MM.1S (cell line): ENCODE results near the gene COPS8.

ENCODE experiments used
- DNase-seq: peaks from one replicate; pipeline ENCODE4 v3.0.0-alpha.2; 2015
- H2AFZ ChIP-seq: fragments of 300-600 bp; sonication (generic); 2 replicates; pipeline ENCODE4 v1.6.0; 2016; ENCODE audit warnings: antibody characterized with exemption, low read length
- H3F3A ChIP-seq: fragments of 300-600 bp; sonication (generic); 2 replicates; pipeline ENCODE4 v1.6.1; 2016; ENCODE audit warnings: mild to moderate bottlenecking, antibody characterized with exemption, low read length, moderate library complexity, mixed read lengths; ENCODE audit not compliant: insufficient read depth
- H3K27ac ChIP-seq: fragments of 300-600 bp; sonication (generic); 2 replicates; pipeline ENCODE4 v1.5.1; 2016; ENCODE audit warnings: mild to moderate bottlenecking, low read length
- H3K27me3 ChIP-seq: fragments of 300-600 bp; sonication (generic); replicated peaks from 2 replicates; pipeline ENCODE4 v1.6.0; 2016; ENCODE audit warnings: low read length; ENCODE audit not compliant: insufficient read depth
- H3K36me3 ChIP-seq: fragments of 300-600 bp; sonication (generic); replicated peaks from 2 replicates; pipeline ENCODE4 v1.6.1; 2016; ENCODE audit warnings: mild to moderate bottlenecking, low read length, mixed read lengths; ENCODE audit not compliant: insufficient read depth
- H3K4me1 ChIP-seq: fragments of 300-600 bp; sonication (generic); 2 replicates; pipeline ENCODE4 v1.6.1; 2016; ENCODE audit warnings: low read length, mixed read lengths
- H3K4me2 ChIP-seq: fragments of 300-600 bp; sonication (generic); 2 replicates; pipeline ENCODE4 v1.6.0; 2016; ENCODE audit warnings: low read depth, low read length
- H3K4me3 ChIP-seq: fragments of 300-600 bp; sonication (generic); 2 replicates; pipeline ENCODE4 v1.5.1; 2016; ENCODE audit warnings: low read length, mixed read lengths
- H3K79me2 ChIP-seq: fragments of 300-600 bp; sonication (generic); 2 replicates; pipeline ENCODE4 v1.6.1; 2016; ENCODE audit warnings: mixed run types, low read length, mixed read lengths
- H3K9ac ChIP-seq: fragments of 300-600 bp; sonication (generic); 2 replicates; pipeline ENCODE4 v1.6.1; 2016; ENCODE audit warnings: low read length, mixed read lengths
- H3K9me2 ChIP-seq: fragments of 300-600 bp; sonication (generic); replicated peaks from 2 replicates; pipeline ENCODE4 v1.6.1; 2016; ENCODE audit warnings: mild to moderate bottlenecking, low read length, mixed read lengths; ENCODE audit not compliant: insufficient read depth
- H3K9me3 ChIP-seq: fragments of 300-600 bp; sonication (generic); replicated peaks from 2 replicates; pipeline ENCODE4 v1.6.1; 2016; ENCODE audit warnings: mild to moderate bottlenecking, low read length, mixed read lengths; ENCODE audit not compliant: insufficient read depth
- H4K20me1 ChIP-seq: fragments of 300-600 bp; sonication (generic); 2 replicates; pipeline ENCODE4 v1.6.1; 2016; ENCODE audit warnings: mild to moderate bottlenecking, low read length, moderate library complexity, mixed read lengths; ENCODE audit not compliant: insufficient read depth
- EZH2 ChIP-seq: fragments of 300-600 bp; sonication (generic); optimal IDR thresholded peaks from 2 replicates; pipeline ENCODE3; 2017; ENCODE audit warnings: low read depth, mild to moderate bottlenecking, antibody characterized with exemption, low read length, mixed read lengths
- EZH2phosphoT487 ChIP-seq: fragments of 300-600 bp; sonication (generic); IDR thresholded peaks from 2 replicates; pipeline ENCODE4 v1.6.1; 2018; ENCODE audit warnings: antibody characterized with exemption, low read length
- TF ChIP-seq, protein P1 (sequence below): fragments of 300-600 bp; sonication (generic); IDR thresholded peaks from 2 replicates; pipeline ENCODE4 v1.5.1; 2016; ENCODE audit warnings: antibody characterized with exemption, low read length, mixed read lengths

COPS8 gene

DNA sequence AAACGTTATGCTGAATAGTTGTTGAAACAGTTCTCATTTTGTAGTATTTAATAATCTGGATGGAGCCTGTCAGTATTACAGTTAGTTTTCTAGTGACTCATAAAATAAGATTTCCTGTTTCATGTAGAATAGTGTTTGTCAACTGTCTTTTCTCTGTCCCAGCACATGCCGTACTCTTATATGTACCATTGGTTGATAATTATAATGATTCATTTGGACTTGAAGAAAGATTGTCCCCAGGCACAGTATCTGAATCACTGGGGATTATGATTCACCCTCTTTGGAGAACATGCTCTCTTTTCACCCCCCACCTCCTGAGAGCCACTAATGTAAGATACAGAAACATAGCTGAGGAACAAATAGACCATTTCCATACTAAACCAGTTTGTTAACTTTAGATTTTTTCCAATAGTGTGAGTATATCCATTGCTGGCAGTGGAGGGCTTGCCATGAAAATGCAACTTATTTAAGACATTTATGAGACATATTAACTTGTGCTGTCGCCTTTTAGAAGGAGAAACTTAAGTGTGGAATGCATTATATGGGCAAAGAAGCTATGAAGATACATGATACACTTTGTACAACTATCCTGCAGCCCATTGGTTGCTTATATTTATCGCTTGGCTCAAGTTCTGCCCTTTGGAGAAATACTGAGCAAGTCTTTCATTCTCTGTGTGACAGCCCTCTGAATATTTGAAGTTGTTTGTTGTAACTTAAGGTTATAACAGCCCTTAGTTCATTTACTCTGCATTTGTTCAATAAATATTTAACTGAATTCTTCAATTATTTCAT is 12.4 kb downstream of the COPS8 start:
- no peak overlapping the region for H3K27ac ChIP-seq

DNA sequence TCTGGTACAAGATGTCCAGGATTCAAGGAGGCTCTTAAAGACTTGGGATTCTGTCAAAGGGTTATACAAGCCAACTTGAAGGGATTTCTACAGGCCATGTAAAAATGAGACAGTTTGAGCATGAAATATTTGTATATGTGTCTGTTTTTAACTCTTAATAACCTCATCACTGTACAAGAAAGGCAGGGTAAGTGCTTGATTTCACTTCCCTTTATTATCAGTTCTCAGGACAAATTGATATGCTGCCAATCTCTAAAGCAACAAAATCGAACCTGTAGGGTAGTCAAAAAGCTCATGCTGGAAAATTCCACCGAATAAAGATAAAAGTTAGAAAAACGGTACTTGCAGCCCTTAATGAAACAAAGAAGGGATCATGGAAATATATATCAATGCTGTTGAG is 14.1 kb downstream of the COPS8 start:
- no peaks in the 10 kb centered on the region for H3F3A ChIP-seq
- no peaks in the 10 kb centered on the region for H3K27me3 ChIP-seq
- H3K27ac ChIP-seq, result no peak overlapping the region
- TF ChIP-seq EZH2 (no peak), EZH2phosphoT487 (no peak)
- TF ChIP-seq, protein P1, sequence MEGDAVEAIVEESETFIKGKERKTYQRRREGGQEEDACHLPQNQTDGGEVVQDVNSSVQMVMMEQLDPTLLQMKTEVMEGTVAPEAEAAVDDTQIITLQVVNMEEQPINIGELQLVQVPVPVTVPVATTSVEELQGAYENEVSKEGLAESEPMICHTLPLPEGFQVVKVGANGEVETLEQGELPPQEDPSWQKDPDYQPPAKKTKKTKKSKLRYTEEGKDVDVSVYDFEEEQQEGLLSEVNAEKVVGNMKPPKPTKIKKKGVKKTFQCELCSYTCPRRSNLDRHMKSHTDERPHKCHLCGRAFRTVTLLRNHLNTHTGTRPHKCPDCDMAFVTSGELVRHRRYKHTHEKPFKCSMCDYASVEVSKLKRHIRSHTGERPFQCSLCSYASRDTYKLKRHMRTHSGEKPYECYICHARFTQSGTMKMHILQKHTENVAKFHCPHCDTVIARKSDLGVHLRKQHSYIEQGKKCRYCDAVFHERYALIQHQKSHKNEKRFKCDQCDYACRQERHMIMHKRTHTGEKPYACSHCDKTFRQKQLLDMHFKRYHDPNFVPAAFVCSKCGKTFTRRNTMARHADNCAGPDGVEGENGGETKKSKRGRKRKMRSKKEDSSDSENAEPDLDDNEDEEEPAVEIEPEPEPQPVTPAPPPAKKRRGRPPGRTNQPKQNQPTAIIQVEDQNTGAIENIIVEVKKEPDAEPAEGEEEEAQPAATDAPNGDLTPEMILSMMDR, result no peak
- no peak for DNase-seq
- no peaks in the 10 kb centered on the region; the same call in 1 of the 2 replicates for H3K36me3 ChIP-seq
- H3K4me3 ChIP-seq, result no peak overlapping the region
- H3K4me2 ChIP-seq, result no peak overlapping the region
- H3K9me3 ChIP-seq, result no peaks in the 10 kb centered on the region
- no peaks in the 10 kb centered on the region for H4K20me1 ChIP-seq
- H2AFZ ChIP-seq, result no peak overlapping the region
- H3K4me1 ChIP-seq, result no peaks in the 10 kb centered on the region
- H3K9me2 ChIP-seq, result no peaks in the 10 kb centered on the region
- no peaks in the 10 kb centered on the region for H3K79me2 ChIP-seq
- no peak overlapping the region for H3K9ac ChIP-seq

More for the DNA sequence above, 12.4 kb downstream of the COPS8 start:
- Histone ChIP-seq H2AFZ (no peak overlapping the region), H3F3A (no peaks in the 10 kb centered on the region), H3K4me1 (no peaks in the 10 kb centered on the region), H3K4me3 (no peak overlapping the region), H3K79me2 (peaks cover 7% of the 10 kb centered on the region; the same call in 1 of the 2 replicates), H4K20me1 (no peaks in the 10 kb centered on the region), H3K9me2 (no peaks in the 10 kb centered on the region), H3K27me3 (no peaks in the 10 kb centered on the region), H3K9ac (no peak overlapping the region), H3K4me2 (no peak overlapping the region), H3K36me3 (no peaks in the 10 kb centered on the region; the same call in 1 of the 2 replicates), H3K9me3 (no peaks in the 10 kb centered on the region)
- no peak for DNase-seq
- TF ChIP-seq, protein P1, result no peak
- TF ChIP-seq EZH2, result no peak
- no peak for TF ChIP-seq EZH2phosphoT487

DNA sequence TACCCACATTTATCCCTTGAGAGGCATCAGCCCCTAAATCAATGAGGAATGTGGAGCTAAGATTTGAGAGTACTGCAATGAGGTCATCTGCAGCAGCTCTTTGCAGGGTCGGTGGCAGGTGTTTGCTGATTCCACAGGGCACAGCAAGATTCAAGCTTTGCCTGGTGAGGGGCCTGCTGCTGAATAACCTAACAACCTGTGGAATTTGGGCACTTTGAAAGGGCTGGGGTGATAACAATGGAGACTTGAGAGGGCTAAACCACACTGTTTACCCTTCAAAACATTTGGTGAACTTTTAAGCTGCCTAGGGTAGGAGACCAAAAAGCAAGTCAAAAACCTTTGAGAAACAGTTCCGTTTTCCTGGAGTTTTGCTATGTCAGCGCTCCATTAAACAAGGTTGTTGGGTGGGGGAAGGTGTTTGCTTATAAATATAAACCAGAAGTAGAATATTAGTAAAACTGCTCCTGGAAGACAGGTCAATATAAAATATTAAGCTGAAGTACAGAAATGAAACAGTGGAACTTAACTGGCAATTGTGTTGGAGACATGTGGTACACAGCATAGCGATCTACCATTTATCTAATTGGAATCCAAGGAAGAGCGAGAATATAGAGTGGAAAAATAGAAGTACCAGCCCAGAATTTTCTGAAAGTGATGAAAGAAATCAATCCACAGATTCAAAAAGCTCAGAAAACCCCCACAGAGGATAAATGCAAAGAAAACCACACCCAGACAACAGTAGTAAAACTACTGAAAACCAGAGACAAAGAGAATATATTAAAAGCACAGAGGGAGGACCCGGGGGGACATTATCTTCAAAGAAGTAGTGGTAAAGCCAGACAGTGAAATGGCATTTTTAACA is 15.7 kb downstream of the COPS8 start:
- no peaks in the 10 kb centered on the region for H3K79me2 ChIP-seq
- TF ChIP-seq, protein P1, result no peak
- no peak for TF ChIP-seq EZH2
- no peaks in the 10 kb centered on the region for H3K9me2 ChIP-seq
- H3F3A ChIP-seq, result no peaks in the 10 kb centered on the region
- no peaks in the 10 kb centered on the region for H3K27me3 ChIP-seq
- H3K27ac ChIP-seq, result no peak overlapping the region
- H3K4me2 ChIP-seq, result no peak overlapping the region
- H3K4me3 ChIP-seq, result no peak overlapping the region
- no peaks in the 10 kb centered on the region for H4K20me1 ChIP-seq
- no peaks in the 10 kb centered on the region for H3K4me1 ChIP-seq
- DNase-seq, result no peak
- H3K36me3 ChIP-seq, result no peaks in the 10 kb centered on the region; the same call in 1 of the 2 replicates
- no peak overlapping the region for H2AFZ ChIP-seq
- no peak overlapping the region for H3K9ac ChIP-seq
- no peaks in the 10 kb centered on the region for H3K9me3 ChIP-seq
